K562 (cell line): ENCODE results near the gene SH3BP5. TPM values are rescaled to one million over a fixed set of nuclear protein-coding genes. Genes with fewer than 3 reads are reported as not detected.

Experiments used
- ESRRA ChIP-seq: fragments of 450-650 bp; IDR thresholded peaks from 2 replicates; pipeline ENCODE4 v1.6.1; 2014; ENCODE audit warnings: low read depth, mild to moderate bottlenecking, moderate library complexity, borderline replicate concordance
- MEF2A ChIP-seq: IDR thresholded peaks from 2 replicates; pipeline ENCODE4 v1.6.1; 2011; ENCODE audit warnings: low read depth, mild to moderate bottlenecking, low read length, moderate library complexity; ENCODE audit not compliant: control insufficient read depth
- NR0B1 ChIP-seq: fragments of 450-650 bp; IDR thresholded peaks from one replicate; pipeline ENCODE4 v1.6.1; 2018; ENCODE audit warnings: mild to moderate bottlenecking, moderate library complexity; ENCODE audit not compliant: partially characterized antibody
- NR1H2 ChIP-seq: sonication (generic); formaldehyde crosslinking; IDR thresholded peaks from 2 replicates; pipeline ENCODE4 v1.4.0; 2020; ENCODE audit warnings: mild to moderate bottlenecking, missing genetic modification reagents
- POLR2H ChIP-seq: IDR thresholded peaks from 2 replicates; pipeline ENCODE4 v1.6.1; 2016; ENCODE audit warnings: missing genetic modification characterization, low read depth, mild to moderate bottlenecking, control low read depth, missing compliant biosample characterization, moderate library complexity
- RBM39 ChIP-seq: fragments of 200-400 bp; formaldehyde crosslinking; optimal IDR thresholded peaks from 2 replicates; pipeline ENCODE3; 2018; ENCODE audit warnings: low read depth, low read length
- STAT5B ChIP-seq: fragments of 250-450 bp; sonication (Bioruptor Pico); IDR thresholded peaks from 2 replicates; pipeline ENCODE4 v1.8.0; 2021; ENCODE audit warnings: mild to moderate bottlenecking, inconsistent platforms
- ZHX1 ChIP-seq: fragments of 150-350 bp; conservative IDR thresholded peaks from 2 replicates; pipeline ENCODE4 v1.6.1; 2014; ENCODE audit warnings: low read length
- ZNF217 ChIP-seq: sonication (generic); formaldehyde crosslinking; IDR thresholded peaks from 2 replicates; pipeline ENCODE4 v1.8.0; 2022; ENCODE audit warnings: mild to moderate bottlenecking, missing genetic modification reagents
- ZNF347 ChIP-seq: fragments of 450-650 bp; formaldehyde crosslinking; IDR thresholded peaks from 2 replicates; pipeline ENCODE4 v1.4.0; 2020; ENCODE audit warnings: low read depth, mild to moderate bottlenecking, moderate library complexity
- polyA plus RNA-seq, 8 experiments: library from polyadenylated mRNA; depleted of rRNA in 4 of 8; stranded (reverse) in 5 of 8; unstranded in 3 of 8; fragments of >200 nt; fragmentation: Nextera tagmentation in 2 of 8; fragmentation: Illumina TruSeq in 1 of 8; extraction: Ambion mirVana in 2 of 8; extraction: Trizol in 1 of 8; gene quantifications; 2 replicates each; pipeline versions ENCODE4 v1.2.1 to v1.2.3, GENCODE V29; 2011 to 2014; ENCODE audit warnings: inconsistent platforms in 1 of 8, missing spikeins in 1 of 8
- total RNA-seq, 7 experiments: library from RNA; depleted of rRNA in 6 of 7; stranded (reverse); fragments of >200 nt in 6 of 7; fragmentation: Illumina TruSeq in 2 of 7; extraction: Trizol in 2 of 7; gene quantifications; 2 replicates each; pipeline versions ENCODE4 v1.2.1 to v1.2.3, GENCODE V29; 2011 to 2021; ENCODE audit warnings: low replicate concordance in 1 of 7

The SH3BP5 gene
- total and polyA plus RNA-seq, 9 of the 15 experiments (the other 6 are each of a cell fraction or from before 2014, with no cell fraction given) = 2.9 to 29.0 (median 14.9) TPM

- TF ChIP-seq POLR2H (tag) = no peak
- no peak for TF ChIP-seq ESRRA
- TF ChIP-seq ZNF217 (CRISPR knock-in tag) = no peak
- TF ChIP-seq STAT5B (CRISPR knock-in tag) = no peak
- TF ChIP-seq NR0B1 = no peak
- TF ChIP-seq MEF2A = no peak
- TF ChIP-seq ZHX1 = no peak
- no peak for TF ChIP-seq RBM39
- no peak for TF ChIP-seq NR1H2
- TF ChIP-seq ZNF347 = no peak
These were observed 68.5 kb downstream of the SH3BP5 start (continued) for GRCh38 chr3:15263926-15264325.
